ENCODE data around the gene LRRC37B.
"Not testable (repeated sequence)": the region's sequence is repeated elsewhere in the genome, so short reads cannot be mapped to it uniquely, and the experiment has no call there.

LRRC37B gene

GRCh38 chr17:32071961-32072360 lies 64.8 kb downstream of the LRRC37B start:
- not testable (repeated sequence) for H3K36me3 ChIP-seq (ENCODE audit: insufficient read depth, low read length); H3K27me3 ChIP-seq (ENCODE audit: control insufficient read depth in 1 of 2, insufficient read depth in 2 of 2, low read length in 2 of 2); H3K27ac ChIP-seq (ENCODE audit: low read depth, low read length); H3K9me3 ChIP-seq (ENCODE audit: low read length); H3K4me3 ChIP-seq (ENCODE audit: low read depth in 1 of 2, low read length in 2 of 2); H3K4me1 ChIP-seq (ENCODE audit: insufficient read depth, low read length); H3K9ac ChIP-seq (ENCODE audit: low read length)

GRCh38 chr17:32073131-32073530 lies 65.9 kb downstream of the LRRC37B start:
- H3K4me1 ChIP-seq (ENCODE audit: insufficient read depth, low read length); H3K27ac ChIP-seq (ENCODE audit: low read depth, low read length); H3K9ac ChIP-seq (ENCODE audit: low read length); H3K27me3 ChIP-seq (ENCODE audit: control insufficient read depth in 1 of 2, insufficient read depth in 2 of 2, low read length in 2 of 2); H3K4me3 ChIP-seq (ENCODE audit: low read depth in 1 of 2, low read length in 2 of 2); H3K36me3 ChIP-seq (ENCODE audit: insufficient read depth, low read length); H3K9me3 ChIP-seq (ENCODE audit: low read length): not testable (repeated sequence)

DNA sequence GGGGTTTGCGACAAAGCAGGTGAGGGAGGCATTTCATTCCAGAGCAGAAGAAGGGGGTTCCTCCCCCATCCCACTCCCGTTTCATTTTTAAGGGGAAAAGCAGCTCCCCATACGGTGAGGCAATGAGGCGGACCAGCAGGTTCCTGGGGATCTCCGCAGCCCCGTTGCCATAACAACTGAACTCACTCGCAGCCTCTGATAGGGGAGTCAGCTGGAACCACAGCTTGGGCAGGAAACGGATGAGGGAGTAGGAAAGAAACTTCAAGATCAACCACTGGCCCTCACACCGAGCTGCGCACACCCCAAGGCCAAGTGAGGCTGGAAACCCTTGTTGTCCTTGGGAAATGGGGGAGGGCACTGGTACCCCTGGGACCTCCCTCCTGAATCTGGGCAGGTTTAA lies 72.6 kb downstream of the LRRC37B start:
- not testable (repeated sequence) for H3K9me3 ChIP-seq (ENCODE audit: low read length); H3K9ac ChIP-seq (ENCODE audit: low read length); H3K36me3 ChIP-seq (ENCODE audit: insufficient read depth, low read length); H3K27ac ChIP-seq (ENCODE audit: low read depth, low read length); H3K4me1 ChIP-seq (ENCODE audit: insufficient read depth, low read length); H3K27me3 ChIP-seq (ENCODE audit: control insufficient read depth in 1 of 2, insufficient read depth in 2 of 2, low read length in 2 of 2); H3K4me3 ChIP-seq (ENCODE audit: low read depth in 1 of 2, low read length in 2 of 2)

DNA sequence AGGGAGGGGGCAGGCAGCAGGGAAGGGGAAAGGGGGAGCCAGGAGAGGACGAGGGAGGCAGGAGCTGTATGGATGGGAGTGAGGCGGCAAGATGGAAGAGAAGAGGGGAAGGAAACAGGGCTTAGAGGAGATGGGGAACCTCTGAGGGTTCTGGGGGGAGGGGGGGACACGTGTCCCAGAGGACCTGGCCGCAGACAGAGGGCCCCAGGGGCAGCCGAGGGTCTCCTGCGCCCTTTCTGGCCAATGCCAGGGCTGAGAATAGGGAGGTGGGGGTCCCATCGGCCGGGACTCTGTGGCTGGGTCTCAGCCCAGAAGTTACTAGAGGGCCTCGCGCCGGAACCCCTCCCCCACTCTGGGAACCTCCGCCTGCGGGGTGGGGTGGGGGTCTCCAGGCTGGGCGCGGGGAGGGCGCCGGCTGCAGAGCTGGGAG lies 76.4 kb downstream of the LRRC37B start:
- not testable (repeated sequence) for H3K4me1 ChIP-seq (ENCODE audit: insufficient read depth, low read length); H3K9ac ChIP-seq (ENCODE audit: low read length); H3K27me3 ChIP-seq (ENCODE audit: control insufficient read depth in 1 of 2, insufficient read depth in 2 of 2, low read length in 2 of 2); H3K9me3 ChIP-seq (ENCODE audit: low read length); H3K27ac ChIP-seq (ENCODE audit: low read depth, low read length); H3K36me3 ChIP-seq (ENCODE audit: insufficient read depth, low read length)
- peak overlapping the region in 1 of 2 donors; percentile 32 for H3K4me3 ChIP-seq (ENCODE audit: low read depth in 1 of 2, low read length in 2 of 2)

- not testable (repeated sequence) for H3K27me3 ChIP-seq (ENCODE audit: control insufficient read depth in 1 of 2, insufficient read depth in 2 of 2, low read length in 2 of 2); H3K27ac ChIP-seq (ENCODE audit: low read depth, low read length); H3K36me3 ChIP-seq (ENCODE audit: insufficient read depth, low read length); H3K9ac ChIP-seq (ENCODE audit: low read length); H3K4me1 ChIP-seq (ENCODE audit: insufficient read depth, low read length); H3K9me3 ChIP-seq (ENCODE audit: low read length)
- H3K4me3 ChIP-seq (ENCODE audit: low read depth in 1 of 2, low read length in 2 of 2): peak overlapping the region in 1 of 2 donors; percentile 32
Measured at GRCh38 chr17:32084003-32084941, 77.1 kb downstream of the LRRC37B start.

- H3K4me3 ChIP-seq (ENCODE audit: low read depth in 1 of 2, low read length in 2 of 2); H3K27me3 ChIP-seq (ENCODE audit: control insufficient read depth in 1 of 2, insufficient read depth in 2 of 2, low read length in 2 of 2); H3K9ac ChIP-seq (ENCODE audit: low read length): not testable (repeated sequence)
Measured at GRCh38 chr17:32084942-32085829, 78.0 kb downstream of the LRRC37B start.

GRCh38 chr17:32086833-32087232 lies 79.7 kb downstream of the LRRC37B start:
- not testable (repeated sequence) for H3K9me3 ChIP-seq (ENCODE audit: low read length); H3K27me3 ChIP-seq (ENCODE audit: control insufficient read depth in 1 of 2, insufficient read depth in 2 of 2, low read length in 2 of 2); H3K36me3 ChIP-seq (ENCODE audit: insufficient read depth, low read length); H3K4me3 ChIP-seq (ENCODE audit: low read depth in 1 of 2, low read length in 2 of 2); H3K27ac ChIP-seq (ENCODE audit: low read depth, low read length); H3K4me1 ChIP-seq (ENCODE audit: insufficient read depth, low read length); H3K9ac ChIP-seq (ENCODE audit: low read length)

More at GRCh38 chr17:32084942-32085829, 78.0 kb downstream of the LRRC37B start:
- H3K9me3 ChIP-seq (ENCODE audit: low read length); H3K27ac ChIP-seq (ENCODE audit: low read depth, low read length); H3K36me3 ChIP-seq (ENCODE audit: insufficient read depth, low read length); H3K4me1 ChIP-seq (ENCODE audit: insufficient read depth, low read length): not testable (repeated sequence)

DNA sequence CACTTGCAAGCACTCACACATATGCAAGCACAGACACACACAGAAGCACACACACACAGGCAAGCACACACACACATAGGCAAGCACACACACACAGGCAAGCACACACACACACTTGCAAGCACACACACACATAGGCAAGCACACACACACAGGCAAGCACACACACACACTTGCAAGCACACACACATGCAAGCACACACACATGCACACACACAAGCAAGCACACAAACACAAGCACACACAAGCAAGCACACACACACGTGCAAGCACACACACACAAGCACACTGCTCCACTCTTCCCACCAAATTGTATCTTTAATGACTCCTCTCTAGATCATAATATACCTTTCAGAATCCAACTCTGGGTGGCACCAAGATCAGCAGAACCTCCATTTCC lies 84.9 kb downstream of the LRRC37B start:
- H3K27ac ChIP-seq (ENCODE audit: low read depth, low read length); H3K4me1 ChIP-seq (ENCODE audit: insufficient read depth, low read length); H3K9ac ChIP-seq (ENCODE audit: low read length); H3K36me3 ChIP-seq (ENCODE audit: insufficient read depth, low read length); H3K9me3 ChIP-seq (ENCODE audit: low read length); H3K27me3 ChIP-seq (ENCODE audit: control insufficient read depth in 1 of 2, insufficient read depth in 2 of 2, low read length in 2 of 2); H3K4me3 ChIP-seq (ENCODE audit: low read depth in 1 of 2, low read length in 2 of 2): not testable (repeated sequence)

GRCh38 chr17:32099686-32100085 lies 92.5 kb downstream of the LRRC37B start:
- no peaks in the 10 kb centered on the region for H3K36me3 ChIP-seq (ENCODE audit: insufficient read depth, low read length)
- no peak overlapping the region for H3K27ac ChIP-seq (ENCODE audit: low read depth, low read length)
- no peak overlapping the region for H3K9ac ChIP-seq (ENCODE audit: low read length)
- H3K4me1 ChIP-seq (ENCODE audit: insufficient read depth, low read length): no peaks in the 10 kb centered on the region
- H3K9me3 ChIP-seq (ENCODE audit: low read length): no peaks in the 10 kb centered on the region
- H3K27me3 ChIP-seq (ENCODE audit: control insufficient read depth in 1 of 2, insufficient read depth in 2 of 2, low read length in 2 of 2): no peaks in the 10 kb centered on the region
- no peak overlapping the region for H3K4me3 ChIP-seq (ENCODE audit: low read depth in 1 of 2, low read length in 2 of 2)

GRCh38 chr17:32100323-32100722 lies 93.1 kb downstream of the LRRC37B start:
- not testable (repeated sequence) for H3K36me3 ChIP-seq (ENCODE audit: insufficient read depth, low read length); H3K27me3 ChIP-seq (ENCODE audit: control insufficient read depth in 1 of 2, insufficient read depth in 2 of 2, low read length in 2 of 2); H3K9ac ChIP-seq (ENCODE audit: low read length); H3K4me3 ChIP-seq (ENCODE audit: low read depth in 1 of 2, low read length in 2 of 2); H3K4me1 ChIP-seq (ENCODE audit: insufficient read depth, low read length); H3K9me3 ChIP-seq (ENCODE audit: low read length); H3K27ac ChIP-seq (ENCODE audit: low read depth, low read length)

GRCh38 chr17:32100971-32101631 lies 93.9 kb downstream of the LRRC37B start:
- Histone ChIP-seq H3K9me3 (ENCODE audit: low read length) (no peaks in the 10 kb centered on the region), H3K27me3 (ENCODE audit: control insufficient read depth in 1 of 2, insufficient read depth in 2 of 2, low read length in 2 of 2) (no peaks in the 10 kb centered on the region), H3K4me1 (ENCODE audit: insufficient read depth, low read length) (no peaks in the 10 kb centered on the region), H3K9ac (ENCODE audit: low read length) (no peak overlapping the region), H3K4me3 (ENCODE audit: low read depth in 1 of 2, low read length in 2 of 2) (no peak overlapping the region), H3K27ac (ENCODE audit: low read depth, low read length) (no peak overlapping the region), H3K36me3 (ENCODE audit: insufficient read depth, low read length) (no peaks in the 10 kb centered on the region)

Measured in muscle layer of colon (tissue), 2 donors.